ENCODE results near the gene ECSIT.

The ECSIT gene

DNA sequence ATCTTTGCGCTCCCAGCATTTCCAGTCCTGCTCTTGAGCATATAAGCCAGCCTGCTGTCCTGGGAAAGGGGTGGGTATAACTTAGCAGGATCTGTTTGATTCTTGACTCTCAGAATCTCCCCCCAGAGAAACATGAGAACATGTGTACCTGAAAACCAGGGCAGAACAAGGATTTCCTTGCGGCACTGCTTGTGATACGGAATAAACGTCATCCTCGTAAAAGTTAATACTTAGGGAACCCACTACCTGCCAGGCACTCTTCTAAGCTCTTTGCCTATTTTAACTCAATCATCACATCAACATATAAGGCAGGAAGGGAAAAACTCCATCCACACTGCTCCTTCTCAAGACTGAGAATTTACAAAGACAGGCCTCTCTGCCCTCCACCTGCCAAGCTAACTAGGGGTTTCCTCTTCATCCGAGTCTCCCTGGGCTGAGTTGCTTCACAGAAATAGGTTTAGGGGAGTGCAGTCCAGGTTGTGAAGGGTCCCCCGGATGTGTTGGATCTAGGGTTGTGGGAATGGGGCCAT is 24.4 kb downstream of the ECSIT start:
- in situ Hi-C loops (cut with HindIII; ENCODE audit: low sequenced_read_pairs), result no loop called here

DNA sequence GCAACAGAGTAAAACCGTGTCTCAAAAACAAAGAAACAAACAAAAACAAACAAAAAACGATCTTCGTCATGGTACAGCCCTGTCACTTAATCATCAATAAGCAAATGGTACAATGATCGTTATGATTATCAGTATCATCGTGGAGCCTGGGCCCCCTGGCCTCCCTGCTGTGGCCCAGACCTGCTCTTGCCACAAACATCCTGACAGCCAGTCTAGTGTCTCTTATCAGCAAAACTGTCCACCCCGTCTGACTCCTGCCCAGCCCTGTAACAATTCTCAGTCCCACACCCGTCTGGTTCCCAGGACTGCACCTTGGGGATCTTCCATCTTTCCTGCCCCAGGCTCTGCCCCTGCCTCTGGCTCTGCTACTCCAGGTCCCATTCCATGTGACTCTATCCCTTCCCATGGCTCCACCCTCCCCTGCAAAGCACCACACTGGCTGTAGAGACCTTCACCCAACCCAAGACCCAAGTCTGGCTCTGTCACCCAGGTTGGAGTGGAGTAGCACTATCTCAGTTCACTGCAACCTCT is 29.0 kb downstream of the ECSIT start:
- in situ Hi-C loops (cut with HindIII; ENCODE audit: low sequenced_read_pairs), result no loop called here

DNA sequence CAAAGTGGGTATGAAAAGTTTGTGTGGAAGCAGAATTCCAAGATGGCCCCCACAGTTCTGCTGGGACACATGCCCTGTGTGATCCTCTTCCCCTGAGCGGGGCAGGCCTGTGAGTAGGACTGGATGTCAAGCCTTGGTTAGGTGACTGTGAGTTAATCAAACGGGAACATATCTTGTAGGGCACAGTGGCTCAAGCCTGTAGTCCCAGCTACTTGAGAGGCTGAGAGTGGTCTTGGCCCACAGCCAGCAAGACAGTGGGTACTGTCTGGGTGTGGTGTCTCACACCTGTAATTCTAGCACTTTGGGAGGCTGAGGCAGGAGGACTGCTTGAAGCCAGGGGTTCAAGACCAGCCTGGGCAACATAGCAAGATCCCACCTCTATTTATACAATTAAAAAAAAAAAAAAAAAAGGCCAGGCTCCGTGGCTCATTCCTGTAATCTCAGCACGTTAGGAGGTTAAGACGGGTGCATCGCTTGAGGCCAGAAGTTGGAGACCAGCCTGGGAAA is 29.7 kb downstream of the ECSIT start:
- in situ Hi-C loops (cut with HindIII; ENCODE audit: low sequenced_read_pairs), result no loop called here

DNA sequence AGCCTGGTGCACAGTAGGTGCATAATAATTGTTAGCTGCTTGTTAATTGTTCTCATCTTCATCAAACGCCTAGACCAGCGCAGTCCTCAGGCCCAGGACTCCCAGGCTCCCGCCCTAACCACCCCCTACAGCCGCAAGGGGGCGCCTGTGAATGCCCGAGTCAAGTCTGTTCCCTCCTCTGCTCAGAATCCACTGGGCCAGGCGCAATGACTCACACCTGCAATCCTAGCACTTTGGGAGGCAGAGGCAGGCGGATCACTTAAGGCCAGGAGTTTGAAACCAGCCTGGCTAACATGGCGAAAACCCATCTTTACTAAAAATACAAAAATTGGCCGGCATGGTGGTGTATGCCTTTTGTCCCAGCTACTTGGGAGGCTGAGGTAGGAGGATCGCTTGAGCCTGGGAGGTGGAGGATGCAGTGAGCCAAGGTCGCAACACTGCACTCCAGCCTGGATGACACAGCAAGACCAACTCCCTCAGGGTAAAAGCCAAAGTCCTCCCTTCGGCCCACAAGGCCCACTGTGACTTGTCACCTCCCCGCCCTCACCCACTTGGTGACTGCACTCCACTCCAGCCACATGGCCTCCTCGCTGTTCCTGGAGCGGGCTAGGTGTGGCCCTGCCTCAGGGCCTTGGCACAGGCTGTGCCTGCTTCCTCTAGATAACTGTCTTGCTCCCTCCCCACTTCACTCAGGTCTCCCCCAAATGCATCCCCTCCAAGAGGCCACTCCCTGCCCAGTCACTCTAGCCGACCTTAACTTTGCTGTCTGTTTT is 32.4 kb downstream of the ECSIT start:
- in situ Hi-C loops (cut with HindIII; ENCODE audit: low sequenced_read_pairs), result no loop called here

DNA sequence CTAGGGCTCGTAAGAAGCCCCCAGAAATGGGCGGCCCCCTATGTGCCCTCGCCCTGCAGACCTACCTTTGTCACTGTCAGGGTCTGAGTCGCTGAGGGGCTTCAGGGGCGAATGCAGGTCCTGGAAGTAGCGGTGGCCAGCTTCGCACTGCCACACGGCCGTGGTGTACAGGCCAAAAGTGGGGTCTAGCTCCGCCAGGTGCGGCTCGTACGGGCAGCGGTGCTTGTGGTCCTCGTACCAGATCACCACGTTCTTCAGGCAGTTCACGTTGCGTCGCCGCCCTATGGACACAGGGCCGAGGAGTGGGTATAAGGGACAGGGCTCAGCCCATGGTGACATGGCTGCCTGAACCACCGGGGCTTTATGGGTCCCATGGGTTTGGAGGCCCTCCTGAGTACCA is 33.0 kb downstream of the ECSIT start:
- in situ Hi-C loops (cut with HindIII; ENCODE audit: low sequenced_read_pairs), result no loop called here

DNA sequence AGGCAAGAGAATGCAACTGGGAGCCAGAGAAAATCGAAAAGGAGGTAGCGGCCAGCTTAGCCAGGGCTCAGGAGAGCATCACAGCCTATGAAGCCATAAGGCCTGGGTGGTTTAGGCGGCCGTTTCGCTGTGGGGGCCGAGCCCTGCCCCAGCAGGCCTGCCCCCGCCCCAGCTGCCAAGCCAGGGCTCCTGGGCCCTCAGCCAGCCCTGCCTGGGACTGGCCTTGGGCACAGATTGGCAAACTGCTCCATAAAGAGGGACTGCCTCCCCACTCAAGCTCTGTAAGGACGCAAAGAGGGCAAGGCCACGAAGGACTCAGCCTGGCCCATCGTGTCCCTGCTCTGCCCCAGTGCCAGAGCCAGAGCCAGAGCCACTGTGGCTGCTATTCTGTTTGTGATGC is 33.5 kb downstream of the ECSIT start:
- in situ Hi-C loops (cut with HindIII; ENCODE audit: low sequenced_read_pairs), result no loop called here

DNA sequence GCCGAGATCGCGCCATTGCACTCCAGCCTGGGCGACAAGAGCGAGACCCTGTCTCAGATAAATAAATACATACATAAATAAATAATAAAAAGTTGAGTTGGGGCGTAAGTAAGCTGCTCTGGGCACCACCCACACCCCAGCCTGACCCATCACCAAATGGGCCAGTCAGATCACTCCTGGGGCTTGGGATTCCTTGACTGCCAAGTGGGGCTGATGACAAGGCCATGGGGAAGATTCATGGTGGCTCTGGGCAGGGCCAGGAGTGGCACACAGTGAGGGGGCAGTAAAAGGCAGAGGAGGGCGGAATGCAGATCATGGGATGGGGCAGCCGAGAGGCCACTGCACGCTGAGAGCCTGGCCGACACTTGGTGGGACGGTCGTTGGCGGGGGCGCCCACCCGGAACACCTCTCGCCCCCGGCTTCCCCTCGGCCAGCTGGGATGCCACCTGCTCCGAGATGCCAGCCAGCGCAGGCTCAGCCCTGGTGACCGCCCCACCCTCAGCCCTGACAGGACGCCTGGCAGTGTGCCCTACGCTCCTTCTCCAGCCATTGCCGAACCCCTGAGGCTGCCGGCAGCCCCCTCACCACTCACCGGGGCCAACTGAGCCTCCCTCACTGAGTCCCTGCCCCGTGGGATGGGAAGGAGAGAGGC is 34.2 kb downstream of the ECSIT start:
- in situ Hi-C loops (cut with HindIII; ENCODE audit: low sequenced_read_pairs), result no loop called here

DNA sequence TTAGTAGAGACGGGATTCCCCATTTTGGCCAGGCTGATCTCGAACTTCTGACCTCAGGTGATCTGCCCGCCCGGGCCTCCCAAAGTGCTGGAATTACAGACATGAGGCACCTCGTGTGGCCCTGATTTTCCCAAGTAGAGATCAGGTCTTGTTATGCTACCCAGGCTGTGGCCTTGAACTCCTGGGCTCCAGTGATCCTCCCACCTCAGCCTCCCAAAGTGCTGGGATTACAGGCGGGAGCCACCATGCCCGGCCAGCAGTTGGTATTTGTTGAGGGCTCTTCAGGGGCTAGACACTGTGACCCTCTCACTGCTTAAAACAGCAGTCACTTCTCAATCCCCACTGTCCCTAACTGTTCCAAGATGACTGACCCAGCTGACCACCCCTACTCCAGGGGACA is 39.6 kb downstream of the ECSIT start:
- in situ Hi-C loops (cut with HindIII; ENCODE audit: low sequenced_read_pairs), result no loop called here

DNA sequence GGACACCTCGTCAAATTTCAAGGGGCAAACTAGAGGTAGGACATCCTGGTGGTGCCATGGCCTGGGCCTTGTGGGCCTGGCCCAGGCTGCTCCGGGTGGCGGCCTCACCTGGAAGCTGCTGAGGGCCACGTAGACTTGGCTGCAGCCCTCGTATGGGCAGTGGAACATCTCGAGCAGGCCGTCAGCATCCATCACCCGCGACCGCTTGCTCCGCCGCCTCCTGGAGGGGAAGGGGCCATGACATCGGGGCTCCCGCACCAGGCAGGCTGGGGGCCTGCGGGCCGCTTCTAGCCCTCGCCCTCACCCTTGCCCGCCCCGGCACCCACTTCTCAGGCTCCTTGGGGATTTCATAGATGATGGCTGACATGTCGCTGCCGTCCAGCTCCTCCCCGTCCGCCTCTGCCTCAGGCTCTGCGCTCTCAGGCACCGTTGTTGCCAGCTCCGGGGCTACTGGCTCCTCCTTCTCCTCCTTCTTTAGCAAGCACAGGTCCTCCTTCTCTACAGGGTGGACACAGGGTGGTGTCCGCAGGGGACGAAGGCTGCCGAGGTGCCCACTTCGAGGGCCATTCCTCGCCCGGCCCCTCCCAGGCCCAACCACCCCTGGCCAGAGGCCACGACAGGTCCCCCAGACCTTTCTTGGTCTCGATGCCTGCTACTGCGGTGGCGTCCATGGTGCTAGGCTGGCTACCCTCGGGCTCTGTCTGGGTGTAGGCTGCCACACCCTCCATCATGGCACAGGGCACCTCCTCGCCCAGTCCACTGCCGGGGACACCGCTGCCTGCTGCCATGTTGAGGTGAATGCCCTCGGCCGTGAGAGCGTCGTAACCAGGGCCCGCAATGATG is 42.1 kb downstream of the ECSIT start:
- in situ Hi-C loops (cut with HindIII; ENCODE audit: low sequenced_read_pairs), result no loop called here

DNA sequence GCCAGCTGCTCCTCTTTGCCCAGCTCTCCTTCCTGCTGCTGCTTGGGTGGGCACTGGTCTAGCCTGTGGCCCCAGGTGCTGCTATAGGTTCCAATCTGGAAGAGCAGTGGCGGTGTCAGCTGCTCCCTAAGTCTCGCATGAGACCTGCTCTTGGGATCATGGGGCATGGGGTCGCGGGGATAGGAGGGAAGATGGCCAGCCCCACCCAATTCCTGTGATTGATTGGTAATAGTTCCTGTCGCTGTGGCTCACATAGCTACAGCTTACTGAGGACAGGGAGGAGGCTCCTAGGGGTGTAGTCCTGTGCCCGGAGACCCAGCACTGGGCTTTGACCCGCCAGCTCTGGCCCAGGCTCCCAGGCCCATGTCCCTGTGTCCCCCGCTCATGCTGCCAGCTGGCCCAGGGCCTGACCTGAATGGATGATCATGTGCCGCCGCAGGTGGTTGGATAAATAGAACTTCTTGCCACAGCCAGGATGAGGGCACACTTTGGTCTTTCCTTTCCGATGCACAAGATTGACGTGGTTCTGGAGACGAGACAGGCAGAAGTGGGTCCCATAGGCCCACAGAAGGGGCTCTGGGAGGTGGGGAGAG is 43.6 kb downstream of the ECSIT start:
- in situ Hi-C loops (cut with HindIII; ENCODE audit: low sequenced_read_pairs), result no loop called here

DNA sequence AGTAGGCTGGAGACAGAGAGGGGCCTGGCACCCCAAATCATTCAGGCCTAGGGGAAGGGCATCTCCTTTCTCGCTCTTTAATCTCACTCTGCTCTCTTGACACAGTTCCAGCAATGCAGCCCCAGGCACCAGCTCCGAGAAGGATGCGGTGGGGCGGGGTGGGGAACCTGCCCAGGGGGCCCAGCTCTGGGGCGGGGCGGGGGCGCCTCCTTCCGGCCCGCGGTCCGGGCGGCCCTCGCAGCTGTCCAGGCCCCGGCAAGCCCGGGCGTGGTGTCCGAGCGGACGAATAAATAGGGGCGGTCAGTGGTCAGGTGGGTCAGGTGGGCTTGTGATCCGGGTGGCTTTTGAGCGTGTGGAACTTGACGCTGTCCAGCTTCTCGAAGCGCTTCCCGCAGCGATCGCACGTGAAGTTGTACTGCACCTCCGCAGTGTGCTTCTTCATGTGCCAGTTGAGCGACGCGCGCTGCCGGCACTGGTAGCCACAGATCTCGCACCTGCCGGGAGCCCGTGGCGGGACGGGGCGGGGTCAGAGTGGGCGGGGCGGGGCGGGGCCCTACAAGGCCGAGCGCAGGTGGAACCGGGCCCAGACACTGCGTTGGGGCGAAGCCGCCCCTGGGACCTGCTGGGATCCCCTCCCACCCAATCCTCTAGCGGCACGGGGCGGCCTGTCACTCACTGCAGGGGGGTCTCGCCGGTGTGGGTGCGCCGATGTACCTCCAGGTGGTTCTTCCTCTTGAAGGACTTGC is 45.4 kb downstream of the ECSIT start:
- in situ Hi-C loops (cut with HindIII; ENCODE audit: low sequenced_read_pairs), result no loop called here

DNA sequence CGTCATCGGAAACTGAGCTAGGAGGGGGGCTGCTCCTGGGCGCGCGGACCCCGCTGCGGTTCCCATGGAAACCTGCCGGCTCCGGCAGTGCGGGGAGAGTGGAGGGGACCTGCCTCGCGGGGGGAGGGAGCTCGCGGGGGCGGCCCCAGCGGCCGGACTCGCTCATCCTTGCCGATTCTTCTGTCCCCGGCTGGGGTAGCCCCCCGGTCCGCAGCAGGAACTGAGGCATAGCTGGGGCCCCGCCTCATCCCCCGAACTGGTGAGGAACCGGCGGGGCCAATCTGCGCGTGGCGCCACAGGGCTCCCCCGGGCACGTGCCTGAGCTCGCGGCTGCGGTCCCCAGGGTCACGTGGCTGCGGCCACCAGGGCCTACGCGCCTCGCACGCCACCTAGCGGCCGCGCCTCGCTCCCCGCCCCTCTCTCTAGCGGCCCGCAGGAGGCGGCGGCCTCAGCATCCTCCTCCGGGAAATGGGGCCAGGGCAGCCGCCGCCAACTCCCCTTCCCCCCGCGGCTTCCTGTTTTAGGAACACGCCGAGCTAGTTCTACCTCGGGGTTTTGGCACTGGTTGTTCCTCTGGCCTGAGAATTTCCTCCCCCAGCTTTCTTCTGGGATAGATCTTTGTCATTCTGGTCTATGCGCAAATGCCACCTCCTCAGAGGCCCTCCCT is 46.4 kb downstream of the ECSIT start:
- in situ Hi-C loops (cut with HindIII; ENCODE audit: low sequenced_read_pairs), result no loop called here

DNA sequence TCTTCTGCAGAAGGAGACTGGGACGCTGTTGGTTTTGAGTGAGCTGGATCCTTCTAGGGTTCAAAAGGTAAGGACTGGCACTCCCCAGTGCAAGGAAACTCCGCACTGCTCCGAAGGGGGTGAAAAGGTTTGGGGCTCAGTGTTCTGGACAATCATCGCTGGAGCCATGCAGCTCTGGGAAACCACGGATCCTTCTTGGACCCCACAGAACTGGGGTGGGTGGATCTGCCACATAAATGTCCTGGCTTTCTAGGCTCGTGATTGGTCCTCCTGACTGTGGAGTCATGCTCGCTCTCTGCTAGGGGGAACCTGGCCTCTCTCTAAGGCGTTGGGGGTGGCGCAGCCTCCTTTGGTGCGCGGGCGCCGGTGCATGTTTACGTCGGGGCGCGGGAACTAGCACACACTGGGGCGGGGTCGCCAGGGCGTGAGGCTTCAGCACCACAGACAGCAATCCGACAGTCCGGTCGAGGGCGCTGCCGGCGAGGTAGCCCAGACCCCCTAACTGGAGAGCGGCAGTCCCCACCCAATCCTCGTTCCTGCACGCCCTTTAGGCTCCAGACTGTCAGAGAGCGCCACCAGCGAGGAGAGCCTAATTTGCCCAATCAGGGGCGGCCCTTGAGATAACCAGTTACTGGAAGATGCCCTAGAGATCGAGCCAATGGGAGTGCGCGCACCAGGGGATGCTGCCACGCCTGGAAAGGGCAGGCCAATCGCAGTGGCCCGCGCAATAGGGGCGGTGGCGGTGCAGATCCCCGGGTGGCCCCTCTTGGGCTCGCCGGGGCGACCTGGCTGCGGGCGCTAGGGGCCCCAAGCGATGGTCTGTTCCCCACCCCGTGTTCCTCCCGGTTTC is 47.2 kb downstream of the ECSIT start:
- in situ Hi-C loops (cut with HindIII; ENCODE audit: low sequenced_read_pairs), result no loop called here

DNA sequence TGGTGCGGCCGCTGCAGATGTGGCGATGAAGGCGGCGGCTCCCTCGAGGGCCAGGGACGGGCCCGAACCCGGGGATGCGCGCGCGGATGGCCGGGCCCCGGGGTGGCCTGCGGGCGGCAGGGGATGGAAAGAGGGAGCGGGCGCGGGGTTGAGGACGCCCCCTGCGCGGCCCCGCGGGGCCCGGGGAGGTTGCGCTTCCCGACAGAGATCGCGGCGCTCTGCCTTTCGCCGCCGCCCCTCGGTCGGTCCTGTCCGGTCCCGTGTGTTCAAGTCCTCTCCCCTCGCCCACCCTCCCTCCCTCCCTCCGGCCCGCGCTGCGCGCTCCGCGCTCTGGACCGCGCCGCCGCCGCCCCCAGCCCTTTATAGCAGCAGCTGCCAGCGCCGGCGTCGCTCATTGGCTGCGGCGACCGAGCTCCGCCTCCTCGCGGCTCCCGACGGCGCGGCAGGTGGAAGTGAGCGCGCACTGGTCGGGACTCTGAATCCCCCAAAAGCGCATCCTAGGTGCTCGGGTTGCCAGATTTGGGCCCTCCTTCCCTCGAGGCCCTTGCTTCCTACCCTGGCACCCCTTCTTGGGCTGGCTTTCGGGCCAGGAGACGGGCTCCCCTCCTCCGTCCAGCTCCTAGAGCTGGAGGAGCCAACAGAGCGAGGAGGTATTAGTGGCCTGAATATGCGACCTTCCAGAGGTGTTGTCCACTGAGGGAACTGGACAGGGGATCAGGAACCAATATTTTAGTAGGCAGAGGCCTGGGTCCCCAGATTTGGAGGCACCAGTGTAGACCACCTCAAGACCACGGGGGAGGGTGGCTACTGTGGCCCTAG is 48.0 kb downstream of the ECSIT start, which contains the start of gene ELAVL3:
Gene ELAVL3 (minus strand): TSS at position 332 of the 819 bp plus-strand sequence. CDS start 438 bp downstream, outside the sequence.
- in situ Hi-C loops (cut with HindIII; ENCODE audit: low sequenced_read_pairs), result no loop called here

DNA sequence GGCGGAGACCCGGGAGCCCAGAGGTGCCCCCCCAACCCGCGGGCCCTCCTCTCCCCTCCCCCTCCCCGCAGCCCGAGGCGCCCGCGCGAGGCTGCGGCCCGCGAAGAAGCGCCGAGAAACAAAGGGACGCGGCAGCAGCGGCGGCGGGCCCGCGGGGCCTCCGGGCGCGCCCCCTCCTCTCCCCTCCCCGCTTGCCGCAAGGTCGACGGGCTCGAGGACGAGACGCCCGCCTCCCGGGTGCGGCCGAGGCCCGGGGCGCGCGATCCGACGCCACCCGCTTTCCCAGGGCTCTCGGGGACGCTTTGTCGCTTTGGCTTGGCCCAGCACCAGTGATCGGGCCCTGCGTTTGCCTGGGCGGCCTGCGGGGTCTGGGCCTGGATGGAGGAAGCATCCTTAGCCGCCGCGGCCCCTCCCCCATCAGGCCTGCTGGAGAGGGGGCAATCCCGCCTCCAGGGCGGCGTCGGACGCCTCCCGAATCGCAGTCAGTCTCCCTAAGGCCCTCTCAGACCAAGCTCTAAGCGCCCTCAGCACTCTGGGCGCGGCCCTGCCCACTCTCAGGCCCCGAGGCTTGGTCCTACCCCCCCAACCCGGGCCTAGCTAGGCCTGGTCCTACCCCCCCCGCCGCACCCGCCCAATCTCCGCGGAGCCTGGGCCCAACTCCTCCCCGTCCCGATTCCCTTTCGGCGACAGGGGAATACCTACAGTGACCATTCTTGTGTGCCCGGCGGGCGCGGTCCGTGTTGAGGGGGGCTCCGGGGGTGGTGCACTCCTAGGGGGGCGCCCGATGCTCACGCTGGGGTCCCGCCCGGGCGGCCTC is 48.8 kb downstream of the ECSIT start:
- in situ Hi-C loops (cut with HindIII; ENCODE audit: low sequenced_read_pairs), result no loop called here

DNA sequence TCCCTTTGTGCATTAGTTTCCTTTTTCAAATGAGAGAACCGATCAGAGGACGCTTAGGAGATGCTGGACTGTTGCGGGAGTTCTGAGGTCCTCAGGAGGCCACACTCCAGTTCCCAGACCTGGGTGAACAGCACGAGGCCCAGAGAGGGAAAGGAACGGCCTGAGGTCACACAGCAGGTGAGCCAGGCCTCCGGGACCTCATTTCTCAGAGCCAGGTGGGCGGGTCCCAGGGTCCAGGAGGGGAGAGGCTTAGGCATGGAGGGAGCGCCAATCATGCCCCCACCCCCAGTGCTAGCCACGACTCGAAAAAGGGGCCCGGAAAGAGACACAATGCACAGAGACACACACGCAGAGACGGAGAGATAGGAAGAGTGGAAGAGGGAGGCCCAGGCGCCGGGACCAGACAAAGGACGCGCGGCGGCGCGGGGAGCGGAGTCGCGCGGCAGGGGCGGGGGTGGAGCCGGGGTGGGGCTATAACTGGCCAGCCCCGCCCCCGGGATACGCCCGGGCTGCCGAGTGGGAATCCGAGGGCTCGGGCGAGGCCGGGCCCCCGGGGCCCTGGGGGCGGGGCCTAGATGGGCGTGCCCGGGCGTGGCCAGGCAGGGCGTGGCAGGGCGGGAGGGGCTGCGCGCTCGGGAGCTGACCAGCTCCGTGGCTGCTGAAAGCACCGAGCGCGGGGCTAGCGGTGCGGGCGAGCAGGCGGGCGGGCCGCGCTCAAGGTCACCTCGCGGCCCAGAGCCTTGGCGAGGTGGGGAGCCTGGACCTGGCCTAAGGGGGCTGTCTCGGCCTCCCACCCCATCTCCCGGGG is 49.6 kb downstream of the ECSIT start:
- in situ Hi-C loops (cut with HindIII; ENCODE audit: low sequenced_read_pairs), result no loop called here
